ENCODE data around the gene RTTN.

Gene RTTN

GRCh38 chr18:70075906-70076305 is 129.6 kb downstream of the RTTN start:
- no peak for DNase-seq (ENCODE audit: low read depth in 2 of 2)

DNA sequence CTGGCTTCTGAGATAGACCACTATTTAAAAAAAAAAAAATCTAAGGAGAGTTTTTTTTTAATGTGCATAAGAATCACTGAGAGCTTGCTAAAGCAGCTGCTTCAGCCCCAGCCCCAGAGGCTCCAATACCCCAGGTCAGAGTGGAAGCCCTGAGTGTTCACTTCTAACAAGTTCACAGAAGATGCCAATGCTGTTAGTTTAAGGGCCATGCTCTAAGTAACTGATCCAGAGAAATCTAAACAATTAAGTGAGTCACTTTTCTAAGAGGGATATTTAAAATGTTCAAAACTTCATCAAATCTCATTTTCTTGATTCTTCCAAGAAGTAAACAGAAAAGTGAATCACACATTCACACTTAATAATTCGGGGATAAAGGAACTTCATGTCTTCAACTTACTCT is 131.4 kb downstream of the RTTN start:
- DNase-seq (ENCODE audit: low read depth in 2 of 2) = no peak

DNA sequence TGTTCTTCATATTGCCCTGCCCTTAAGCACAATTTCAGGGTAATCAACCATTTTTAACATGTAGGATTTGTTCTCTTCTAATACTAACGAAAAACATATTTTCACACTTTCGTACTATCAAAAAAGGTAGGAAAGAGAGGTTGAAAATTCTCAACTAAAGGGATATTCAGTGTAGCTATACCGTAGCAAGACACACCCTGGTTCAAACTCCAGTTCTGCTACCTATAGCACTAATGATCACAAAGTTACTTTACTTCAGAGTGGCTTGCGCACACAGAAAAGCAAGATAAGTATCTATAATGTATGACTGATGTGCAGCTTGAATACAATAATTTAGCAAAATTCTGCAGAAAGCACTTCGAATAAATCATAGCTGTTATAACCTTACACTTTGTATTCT is 132.1 kb downstream of the RTTN start:
- no peak for DNase-seq (ENCODE audit: low read depth in 2 of 2)

DNA sequence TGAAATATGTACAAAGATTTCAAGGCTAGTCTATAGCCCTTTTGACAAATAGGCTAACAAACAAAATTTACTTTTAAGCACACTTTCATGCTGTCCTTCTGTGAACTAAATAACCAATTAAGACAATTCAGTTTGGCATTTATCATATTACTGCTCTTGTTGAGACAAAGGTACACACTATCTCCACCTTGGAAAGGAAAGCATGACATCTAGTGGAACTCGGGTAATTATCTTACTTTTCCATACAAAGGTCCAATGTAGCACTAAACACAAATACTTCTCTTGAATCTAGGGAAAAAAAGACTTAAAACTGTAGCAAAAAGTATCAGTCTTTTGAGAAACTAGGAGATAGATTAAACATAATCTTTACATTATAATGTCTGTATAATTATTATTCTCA is 132.8 kb downstream of the RTTN start:
- DNase-seq (ENCODE audit: low read depth in 2 of 2) = no peak

- DNase-seq (ENCODE audit: low read depth in 2 of 2) = no peak
These were observed 135.5 kb downstream of the RTTN start for GRCh38 chr18:70069965-70070364.

DNA sequence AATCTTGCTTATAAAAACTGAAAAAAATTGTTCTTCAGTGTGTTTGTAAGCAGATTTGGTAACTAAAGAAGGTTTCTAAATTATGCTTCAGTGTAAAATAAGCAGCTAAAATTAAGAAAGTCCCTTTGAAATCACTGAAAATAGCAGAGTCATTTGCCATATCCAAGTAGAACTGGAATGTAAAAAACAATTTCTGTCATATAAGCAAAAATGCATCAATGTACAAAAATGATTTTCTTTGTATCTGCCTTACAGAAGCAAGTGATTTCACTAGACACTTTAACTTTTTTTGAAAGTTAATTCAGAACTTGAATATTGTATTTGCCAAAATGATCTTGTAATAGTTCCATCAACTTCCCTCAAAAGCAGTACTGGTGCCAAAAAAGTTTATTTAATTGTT is 136.1 kb downstream of the RTTN start:
- no peak for DNase-seq (ENCODE audit: low read depth in 2 of 2)

DNA sequence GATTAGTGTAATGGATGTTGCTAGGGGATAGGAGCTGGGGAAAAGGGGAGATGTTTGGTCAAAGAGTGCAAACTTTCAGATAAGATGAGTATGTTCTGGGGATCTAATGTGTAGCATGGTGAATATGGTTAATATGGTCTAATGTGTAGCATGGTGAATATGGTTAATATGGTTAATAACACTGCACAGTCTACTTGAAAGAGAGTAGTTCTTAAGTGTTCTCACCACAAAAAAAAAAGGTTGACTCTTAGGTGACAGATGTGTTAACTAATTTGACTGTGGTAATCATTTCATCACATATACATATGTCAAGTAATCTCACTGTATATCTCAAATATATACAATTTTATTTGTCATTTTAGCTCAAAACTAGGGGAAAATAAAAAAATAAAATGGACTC is 136.5 kb downstream of the RTTN start:
- no peak for DNase-seq (ENCODE audit: low read depth in 2 of 2)

DNA sequence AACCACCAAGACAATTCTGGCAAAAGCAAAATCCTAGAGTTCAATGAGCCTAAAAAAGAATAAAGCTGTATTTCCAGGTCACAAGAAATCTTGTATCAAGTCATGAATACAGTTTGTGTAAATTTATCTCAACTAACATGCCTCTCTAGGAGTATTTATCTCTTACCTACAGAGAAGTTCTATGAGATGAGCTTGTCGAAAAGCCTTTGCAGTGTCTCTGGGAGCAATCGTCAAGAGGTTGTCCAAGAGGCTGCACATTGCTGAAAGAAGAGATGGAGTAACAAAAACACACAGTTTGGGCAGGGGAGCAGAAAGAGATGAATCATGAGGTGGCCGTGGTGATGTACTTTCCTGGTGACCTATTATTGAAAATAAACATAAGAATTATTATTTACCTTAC is 145.8 kb downstream of the RTTN start:
- no peak for DNase-seq (ENCODE audit: low read depth in 2 of 2)

GRCh38 chr18:70058916-70059315 is 146.6 kb downstream of the RTTN start:
- DNase-seq (ENCODE audit: low read depth in 2 of 2) = no peak

DNA sequence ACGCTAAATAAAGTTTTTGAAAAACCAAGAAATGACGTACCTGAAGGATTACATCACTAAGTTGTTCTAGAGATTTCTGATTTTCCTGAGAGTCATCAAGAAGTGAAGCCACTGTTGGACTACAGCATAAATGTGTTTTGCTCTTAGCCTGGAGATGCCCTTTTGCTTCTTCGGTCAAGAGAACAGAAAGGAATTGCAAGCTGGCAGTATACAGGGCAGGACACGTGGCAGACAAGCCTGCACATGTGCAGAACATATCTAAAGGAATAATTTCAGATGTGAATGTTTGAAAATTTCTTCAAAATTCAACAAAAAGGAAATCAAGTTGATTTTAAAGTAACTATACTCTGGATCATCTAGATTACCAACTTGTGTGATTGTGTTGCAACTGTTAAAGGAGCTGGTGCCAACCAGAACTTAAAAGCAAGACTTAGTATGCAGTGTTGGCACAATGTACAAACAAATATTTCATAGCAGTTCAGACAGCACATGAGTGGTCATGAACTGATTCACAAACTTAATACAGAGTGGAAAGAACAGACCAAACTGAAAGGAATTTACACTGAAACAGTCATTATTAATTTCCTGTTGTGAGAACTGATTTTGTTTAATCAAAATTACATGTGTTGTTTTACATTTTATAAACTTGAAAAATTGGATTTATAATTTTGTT is 157.4 kb downstream of the RTTN start:
- DNase-seq (ENCODE audit: low read depth in 2 of 2) = no peak

- DNase-seq (ENCODE audit: low read depth in 2 of 2) = no peak
These were observed 158.7 kb downstream of the RTTN start for GRCh38 chr18:70046796-70047195.

DNA sequence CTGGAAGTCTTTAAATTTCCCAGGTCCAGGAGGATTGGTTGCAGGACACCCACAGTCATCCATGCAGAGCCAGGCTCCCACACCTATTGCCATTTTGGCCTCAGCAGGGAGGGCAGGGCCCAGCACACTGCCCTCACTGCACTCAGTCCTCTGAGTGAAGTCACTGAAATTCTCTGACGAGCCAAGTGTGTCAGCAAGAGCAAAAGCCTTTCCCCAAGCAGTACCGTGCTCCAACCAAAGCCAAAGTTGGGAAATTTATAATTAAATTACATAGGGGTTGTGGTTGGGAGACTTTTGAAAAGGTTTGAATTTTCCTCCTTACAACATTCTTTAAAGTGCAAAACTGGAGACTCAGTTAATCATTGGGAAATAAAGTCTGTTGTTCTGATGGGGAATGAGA is 159.3 kb downstream of the RTTN start:
- no peak for DNase-seq (ENCODE audit: low read depth in 2 of 2)

GRCh38 chr18:70044632-70045031 is 160.9 kb downstream of the RTTN start:
- no peak for DNase-seq (ENCODE audit: low read depth in 2 of 2)

- DNase-seq (ENCODE audit: low read depth in 2 of 2) = no peak
These were observed 163.9 kb downstream of the RTTN start for GRCh38 chr18:70041459-70042050.

DNA sequence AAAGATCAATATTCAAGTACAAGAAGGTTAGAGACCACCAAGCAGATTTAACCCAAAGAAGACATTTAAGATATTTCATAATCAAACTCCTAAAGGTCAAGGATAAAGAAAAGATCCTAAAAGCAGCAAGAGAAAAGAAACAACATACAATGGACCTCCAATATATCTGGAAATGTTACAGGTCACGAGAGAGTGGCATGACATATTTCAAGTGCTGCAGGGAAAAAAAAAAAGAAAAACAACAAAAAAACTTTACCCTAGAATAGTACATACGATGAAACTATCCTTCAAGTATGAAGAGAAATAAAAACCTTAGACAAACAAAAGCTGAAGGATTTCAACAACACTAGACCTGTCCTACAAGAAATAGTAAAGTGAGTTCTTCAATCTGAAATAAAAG is 166.3 kb downstream of the RTTN start:
- no peak for DNase-seq (ENCODE audit: low read depth in 2 of 2)

- DNase-seq (ENCODE audit: low read depth in 2 of 2) = no peak
These were observed 167.9 kb downstream of the RTTN start for GRCh38 chr18:70037431-70038061.

DNA sequence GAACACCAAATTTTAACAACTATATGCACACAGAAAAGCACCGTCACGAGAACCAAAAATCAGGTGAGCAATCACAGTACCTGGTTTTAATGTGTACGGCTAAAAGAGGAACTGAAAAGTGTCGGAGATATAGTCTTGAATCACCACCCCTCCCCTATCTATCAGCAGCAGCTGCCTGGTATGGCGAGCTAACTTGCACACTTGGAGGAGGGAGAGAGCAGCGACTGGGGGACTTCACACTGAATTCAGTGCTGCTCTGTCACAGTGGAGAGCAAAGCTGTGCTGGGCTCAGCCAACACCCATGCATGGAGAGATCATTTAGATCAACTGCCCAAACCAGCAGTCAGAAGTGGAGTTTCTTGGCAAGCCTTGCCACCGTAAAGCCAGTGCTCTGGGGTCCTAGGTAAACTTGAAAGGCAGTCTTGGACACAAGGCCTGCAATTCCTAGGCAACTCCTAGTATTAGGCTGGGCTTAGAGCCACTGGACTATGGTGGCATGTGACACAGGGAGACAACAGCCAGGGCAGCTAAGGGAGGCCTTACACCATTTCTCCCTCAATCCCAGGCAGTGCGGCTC is 168.6 kb downstream of the RTTN start:
- no peak for DNase-seq (ENCODE audit: low read depth in 2 of 2)

DNA sequence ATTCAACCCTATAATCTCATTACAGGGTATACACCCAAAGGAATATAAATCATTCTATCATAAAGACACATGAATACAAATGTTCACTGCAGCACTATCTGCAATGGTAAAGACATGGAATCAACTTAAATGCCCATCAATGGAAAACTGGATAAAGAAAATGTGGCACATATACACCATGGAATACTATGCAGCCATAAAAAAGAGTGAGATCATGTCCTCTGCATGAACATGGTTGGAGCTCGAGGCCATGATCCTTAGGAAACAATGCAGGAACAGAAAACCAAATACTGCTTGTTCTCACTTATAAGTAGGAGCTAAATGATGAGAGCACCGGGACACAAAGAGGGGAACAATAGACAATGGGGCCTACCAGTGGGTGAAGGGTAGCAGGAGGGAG is 169.3 kb downstream of the RTTN start:
- DNase-seq (ENCODE audit: low read depth in 2 of 2) = no peak

DNA sequence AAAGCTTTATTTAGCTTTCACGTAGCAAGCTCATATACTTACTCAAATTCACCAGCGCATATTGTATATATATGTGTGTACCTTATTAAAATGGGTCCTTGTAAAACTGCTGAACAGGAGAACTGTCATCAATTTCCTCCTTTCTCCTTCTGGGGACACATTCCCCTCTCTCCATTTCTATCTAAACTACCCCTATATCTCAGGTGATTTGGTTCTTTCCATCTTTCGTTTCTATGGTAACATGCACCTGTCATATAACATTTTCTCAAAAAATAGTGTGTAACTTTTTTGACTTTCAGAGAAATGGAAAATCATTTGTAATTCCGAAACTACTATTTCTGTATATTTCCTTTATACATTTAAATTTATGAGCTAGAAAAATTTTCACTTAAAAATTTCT is 174.3 kb downstream of the RTTN start:
- DNase-seq (ENCODE audit: low read depth in 2 of 2) = no peak

GRCh38 chr18:70030728-70031127 is 174.8 kb downstream of the RTTN start:
- DNase-seq (ENCODE audit: low read depth in 2 of 2) = no peak

DNA sequence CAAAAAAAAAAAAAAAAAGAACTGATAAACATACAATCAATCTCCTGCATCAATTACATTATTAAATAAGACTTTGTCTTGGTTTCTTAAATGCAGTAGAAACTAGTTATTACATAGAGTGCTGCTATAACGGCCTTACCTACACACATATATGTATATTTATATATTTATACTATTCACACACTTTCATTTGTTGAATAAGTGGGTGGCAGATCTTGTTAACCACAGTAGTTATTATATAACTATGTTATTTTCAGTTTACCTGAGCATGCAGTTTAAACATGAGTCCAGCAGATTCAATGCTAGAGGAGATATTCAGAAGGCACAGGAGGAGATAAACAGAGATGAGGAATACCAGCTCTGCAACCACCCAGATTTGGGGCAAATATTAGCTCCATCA is 176.3 kb downstream of the RTTN start:
- DNase-seq (ENCODE audit: low read depth in 2 of 2) = no peak

DNA sequence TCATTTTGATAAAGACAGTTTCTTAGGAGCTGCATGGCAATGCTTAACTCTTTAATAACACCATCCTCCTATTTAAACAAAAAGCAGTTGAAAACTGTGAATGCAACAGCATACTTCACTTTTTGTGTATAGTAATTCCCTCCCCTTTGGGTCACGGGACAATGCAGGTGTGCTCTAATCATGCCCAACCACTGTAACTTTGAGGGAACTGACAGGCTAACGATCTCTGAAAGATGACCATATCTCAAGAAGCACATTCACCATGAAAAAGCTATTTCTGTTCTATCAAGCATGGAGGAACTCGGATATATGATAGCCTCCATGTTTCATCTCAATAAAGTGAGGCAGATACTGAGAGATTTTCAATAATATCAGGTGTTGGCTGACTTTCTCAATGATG is 176.8 kb downstream of the RTTN start:
- no peak for DNase-seq (ENCODE audit: low read depth in 2 of 2)

- DNase-seq (ENCODE audit: low read depth in 2 of 2) = no peak
These were observed 177.4 kb downstream of the RTTN start for GRCh38 chr18:70028084-70028483.
